ENCODE measurements around the gene EIPR1.

GRCh38 chr2:3162442-3163077 is 215.1 kb downstream of the EIPR1 start:
- no peak for TF ChIP-seq CTCF (IDR thresholded peaks at IDR 0.05)
- no peak for TF ChIP-seq POLR2A (IDR thresholded peaks at IDR 0.05)
- TF ChIP-seq EP300 (IDR thresholded peaks at IDR 0.05), result no peak

All from ovary (tissue), 3 donors.